Mesenchymal stem cell (in vitro differentiated cells and primary cell): Measurements from ENCODE around the gene CSK.

Experiments used
- DNase-seq: peaks from one replicate; pipeline ENCODE4 v3.0.0-alpha.2; 2013
- H2AFZ ChIP-seq: one replicate; pipeline ENCODE4 v1.6.1; 2013; ENCODE audit warnings: low read depth, mild to moderate bottlenecking, control low read depth, inconsistent platforms, low read length, moderate library complexity
- H2AK5ac ChIP-seq: 2 replicates; pipeline ENCODE4 v1.6.1; 2013; ENCODE audit warnings: low read length, moderate library complexity, mild to moderate bottlenecking, inconsistent platforms; ENCODE audit not compliant: severe bottlenecking
- H2BK120ac ChIP-seq: one replicate; pipeline ENCODE4 v1.6.1; 2013; ENCODE audit warnings: low read depth, mild to moderate bottlenecking, inconsistent platforms, low read length, moderate library complexity
- H2BK12ac ChIP-seq, 2 experiments: one replicate each; pipeline ENCODE4 v1.6.1; 2013; ENCODE audit warnings: inconsistent platforms in 2 of 2, low read length in 2 of 2, mild to moderate bottlenecking in 2 of 2, moderate library complexity in 2 of 2, control low read depth in 1 of 2
- H2BK15ac ChIP-seq: one replicate; pipeline ENCODE4 v1.6.1; 2013; ENCODE audit warnings: mild to moderate bottlenecking, low read depth, inconsistent platforms; ENCODE audit not compliant: poor library complexity, severe bottlenecking
- H2BK5ac ChIP-seq: 2 replicates; pipeline ENCODE4 v1.6.1; 2013; ENCODE audit warnings: low read depth, mild to moderate bottlenecking, low read length, control low read depth, inconsistent platforms; ENCODE audit not compliant: poor library complexity, severe bottlenecking
- H3K14ac ChIP-seq, 2 experiments: one replicate each; pipeline ENCODE4 v1.6.1; 2013; ENCODE audit warnings: inconsistent platforms in 2 of 2, low read length in 2 of 2, control low read depth in 1 of 2, mild to moderate bottlenecking in 1 of 2, moderate library complexity in 1 of 2
- H3K18ac ChIP-seq, 2 experiments: one replicate each; pipeline ENCODE4 v1.6.1; 2013; ENCODE audit warnings: inconsistent platforms in 2 of 2, low read length in 2 of 2, control low read depth in 1 of 2, low read depth in 1 of 2, mild to moderate bottlenecking in 1 of 2
- H3K23ac ChIP-seq, 2 experiments: one replicate each; pipeline ENCODE4 v1.6.1; 2013; ENCODE audit warnings: inconsistent platforms in 2 of 2, low read length in 2 of 2, mild to moderate bottlenecking in 2 of 2, moderate library complexity in 2 of 2, control low read depth in 1 of 2
- H3K27ac ChIP-seq: 2 replicates; pipeline ENCODE4 v1.5.1; 2013; ENCODE audit warnings: mild to moderate bottlenecking, moderate library complexity, low read length, control low read depth, inconsistent platforms; ENCODE audit not compliant: poor library complexity, severe bottlenecking
- H3K27me3 ChIP-seq, 2 experiments: 2 replicates each; pipeline versions ENCODE4 v1.6.1 to v1.7.0; 2013; ENCODE audit warnings: low read length in 2 of 2, mild to moderate bottlenecking in 2 of 2, moderate library complexity in 2 of 2, control low read depth in 1 of 2, inconsistent platforms in 1 of 2; ENCODE audit not compliant: control insufficient read depth in 1 of 2, insufficient read depth in 1 of 2
- H3K36me3 ChIP-seq, 2 experiments: 2 replicates each; pipeline versions ENCODE4 v1.6.1 to v1.7.0; 2013; ENCODE audit warnings: low read length in 2 of 2, control low read depth in 1 of 2, inconsistent platforms in 1 of 2, low read depth in 1 of 2, mild to moderate bottlenecking in 1 of 2; ENCODE audit not compliant: insufficient read depth in 2 of 2, control insufficient read depth in 1 of 2
- H3K4ac ChIP-seq, 2 experiments: one replicate each; pipeline ENCODE4 v1.6.1; 2013; ENCODE audit warnings: inconsistent platforms in 2 of 2, low read length in 2 of 2, mild to moderate bottlenecking in 2 of 2, moderate library complexity in 2 of 2, control low read depth in 1 of 2, low read depth in 1 of 2
- H3K4me1 ChIP-seq: 2 replicates; pipeline ENCODE4 v1.6.1; 2013; ENCODE audit warnings: low read depth, low read length, control low read depth; ENCODE audit not compliant: control insufficient read depth, insufficient read depth
- H3K4me2 ChIP-seq: 2 replicates; pipeline ENCODE4 v1.6.1; 2013; ENCODE audit warnings: low read length, mild to moderate bottlenecking, inconsistent platforms; ENCODE audit not compliant: poor library complexity, severe bottlenecking
- H3K4me3 ChIP-seq, 2 experiments: 2 replicates each; pipeline versions ENCODE4 v1.5.1 to v1.7.0; 2013; ENCODE audit warnings: low read length in 2 of 2, mild to moderate bottlenecking in 2 of 2, control low read depth in 1 of 2, low read depth in 1 of 2; ENCODE audit not compliant: insufficient read depth in 1 of 2
- H3K79me1 ChIP-seq: replicated peaks from 2 replicates; pipeline ENCODE4 v1.6.1; 2013; ENCODE audit warnings: mild to moderate bottlenecking, control low read depth, low read length, inconsistent platforms; ENCODE audit not compliant: poor library complexity, severe bottlenecking
- H3K9ac ChIP-seq: 2 replicates; pipeline ENCODE4 v1.7.0; 2013; ENCODE audit warnings: mild to moderate bottlenecking, low read length, moderate library complexity
- H3K9me3 ChIP-seq: 2 replicates; pipeline ENCODE4 v1.7.0; 2013; ENCODE audit warnings: mild to moderate bottlenecking, low read length; ENCODE audit not compliant: control insufficient read depth
- H4K8ac ChIP-seq: one replicate; pipeline ENCODE4 v1.6.1; 2013; ENCODE audit warnings: inconsistent platforms, mild to moderate bottlenecking, low read length, moderate library complexity
- H4K91ac ChIP-seq: one replicate; pipeline ENCODE4 v1.6.1; 2013; ENCODE audit warnings: mild to moderate bottlenecking, low read length, inconsistent platforms
- WGBS: methylation state at CpG from one replicate; pipeline ENCODE4 v1.1.7; 2013; ENCODE audit warnings: mixed read lengths; 5-methylcytosine and 5-hydroxymethylcytosine counted together

Gene CSK

DNA sequence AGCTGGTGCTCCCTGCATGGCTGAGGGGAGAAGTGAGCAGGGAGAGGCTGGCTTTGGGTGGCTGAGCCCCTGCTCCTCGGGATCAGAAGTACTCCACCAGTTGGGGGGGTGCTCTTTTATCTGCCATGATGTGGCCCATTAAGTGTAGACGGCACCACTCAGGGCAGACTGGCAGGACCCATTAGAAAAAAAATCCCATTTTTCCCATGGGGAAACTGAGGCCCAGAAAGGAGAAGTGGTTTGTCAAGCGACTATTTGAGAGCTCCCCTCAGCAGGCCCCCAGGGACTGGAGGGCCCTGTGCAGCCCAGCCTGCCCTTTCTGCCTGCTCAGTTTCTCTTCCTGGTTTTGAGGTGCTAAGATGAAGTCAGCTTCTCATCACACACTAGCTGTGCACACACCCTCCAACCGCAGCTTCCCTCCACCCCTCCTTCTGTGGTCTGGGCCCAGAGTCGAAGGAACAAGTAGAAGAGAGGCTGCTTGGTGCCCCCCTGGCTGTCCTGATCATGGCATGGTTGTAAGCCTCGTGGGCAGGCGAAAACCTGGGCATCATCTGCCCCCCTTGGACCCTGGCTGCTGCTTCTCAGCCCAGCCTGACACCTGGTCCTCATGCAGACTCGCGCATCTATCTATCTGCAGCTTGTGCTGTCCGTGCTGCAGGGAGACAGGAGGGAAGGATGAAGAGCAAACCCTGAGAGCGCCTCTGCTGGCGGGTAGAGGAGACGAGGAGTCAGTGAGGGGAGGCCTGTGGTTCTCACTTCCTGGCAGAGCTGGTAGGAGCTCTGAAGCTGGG lies 5.6 kb downstream of the CSK start:
- H2BK12ac ChIP-seq = peak overlapping the region; percentile 23
- no peaks in the 10 kb centered on the region for H3K9me3 ChIP-seq
- H3K14ac ChIP-seq = no peak overlapping the region
- peak overlapping the region; percentile 60 for H3K9ac ChIP-seq
- H2BK5ac ChIP-seq = no peak overlapping the region
- H2AK5ac ChIP-seq = peak overlapping the region; percentile 1
- no peak overlapping the region for H2BK15ac ChIP-seq
- peaks cover 0 to 13% of the 10 kb centered on the region in 2 experiments for H3K36me3 ChIP-seq
- no peak overlapping the region for H3K4me3 ChIP-seq
- H3K4me2 ChIP-seq = no peak overlapping the region
- H2AFZ ChIP-seq = no peak overlapping the region
- H3K27me3 ChIP-seq = no peaks in the 10 kb centered on the region
- 50% methylated on average over 13 of the region's 13 CpGs for WGBS
- no peak overlapping the region for H3K23ac ChIP-seq
- H2BK120ac ChIP-seq = no peak overlapping the region
- peaks cover 83% of the 10 kb centered on the region for H3K4me1 ChIP-seq
- H3K27ac ChIP-seq = no peak overlapping the region
- peaks cover 19% of the 10 kb centered on the region for H3K79me1 ChIP-seq
- H4K91ac ChIP-seq = no peak overlapping the region
- peak; percentile 83 for DNase-seq
- H3K18ac ChIP-seq = peak overlapping the region in 1 of 2 experiments; percentile 61
- no peak overlapping the region for H3K4ac ChIP-seq
- no peak overlapping the region for H4K8ac ChIP-seq

- H3K9me3 ChIP-seq = no peaks in the 10 kb centered on the region
- no peak overlapping the region for H3K14ac ChIP-seq
- H2BK12ac ChIP-seq = no peak overlapping the region
- peaks cover 20% of the 10 kb centered on the region for H3K79me1 ChIP-seq
- peaks cover 0 to 14% of the 10 kb centered on the region in 2 experiments for H3K36me3 ChIP-seq
- peak overlapping the region; percentile 27 for H2AK5ac ChIP-seq
- peak overlapping the region in 1 of 2 experiments; percentile 14 for H3K18ac ChIP-seq
- 78% methylated on average over 4 of the region's 7 CpGs for WGBS
- H3K4me3 ChIP-seq = no peak overlapping the region
- no peak overlapping the region for H2AFZ ChIP-seq
- H4K91ac ChIP-seq = no peak overlapping the region
- no peak overlapping the region for H4K8ac ChIP-seq
- no peaks in the 10 kb centered on the region for H3K27me3 ChIP-seq
- peaks cover 83% of the 10 kb centered on the region for H3K4me1 ChIP-seq
- no peak overlapping the region for H3K23ac ChIP-seq
- H3K27ac ChIP-seq = no peak overlapping the region
- no peak overlapping the region for H2BK120ac ChIP-seq
- peak overlapping the region; percentile 60 for H3K9ac ChIP-seq
- no peak overlapping the region for H2BK15ac ChIP-seq
- H3K4ac ChIP-seq = peak overlapping the region; percentile 7 to 26
- DNase-seq = no peak
- no peak overlapping the region for H3K4me2 ChIP-seq
- no peak overlapping the region for H2BK5ac ChIP-seq
Measured at GRCh38 chr15:74788042-74788682, 6.3 kb downstream of the CSK start.

- no peak overlapping the region for H3K4me3 ChIP-seq
- no peak overlapping the region for H2AK5ac ChIP-seq
- peaks cover 0 to 14% of the 10 kb centered on the region in 2 experiments for H3K36me3 ChIP-seq
- no peak overlapping the region for H3K4me2 ChIP-seq
- H3K27me3 ChIP-seq = no peaks in the 10 kb centered on the region
- H2BK12ac ChIP-seq = no peak overlapping the region
- H3K23ac ChIP-seq = no peak overlapping the region
- 82% methylated on average over 9 of the region's 9 CpGs for WGBS
- H4K91ac ChIP-seq = peak overlapping the region; percentile 28
- no peak overlapping the region for H2AFZ ChIP-seq
- H3K14ac ChIP-seq = no peak overlapping the region
- H3K79me1 ChIP-seq = peaks cover 23% of the 10 kb centered on the region
- no peak overlapping the region for H2BK15ac ChIP-seq
- H3K4me1 ChIP-seq = peaks cover 81% of the 10 kb centered on the region
- no peak for DNase-seq
- no peak overlapping the region for H3K4ac ChIP-seq
- no peak overlapping the region for H2BK120ac ChIP-seq
- no peak overlapping the region for H3K27ac ChIP-seq
- no peak overlapping the region for H3K9ac ChIP-seq
- H3K9me3 ChIP-seq = no peaks in the 10 kb centered on the region
- H2BK5ac ChIP-seq = no peak overlapping the region
- no peak overlapping the region for H3K18ac ChIP-seq
- no peak overlapping the region for H4K8ac ChIP-seq
Measured at GRCh38 chr15:74788683-74789151, 6.8 kb downstream of the CSK start.

GRCh38 chr15:74789171-74789631 lies 7.3 kb downstream of the CSK start:
- no peak overlapping the region for H3K4ac ChIP-seq
- H3K36me3 ChIP-seq = peaks cover 0 to 14% of the 10 kb centered on the region in 2 experiments
- H2BK15ac ChIP-seq = peak overlapping the region; percentile 57
- no peak overlapping the region for H3K23ac ChIP-seq
- peaks cover 23% of the 10 kb centered on the region for H3K79me1 ChIP-seq
- H4K8ac ChIP-seq = no peak overlapping the region
- WGBS = 90% methylated on average over 14 of the region's 14 CpGs
- no peaks in the 10 kb centered on the region for H3K27me3 ChIP-seq
- no peak overlapping the region for H3K4me2 ChIP-seq
- no peaks in the 10 kb centered on the region for H3K9me3 ChIP-seq
- H2AK5ac ChIP-seq = peak overlapping the region; percentile 53
- no peak overlapping the region for H3K14ac ChIP-seq
- H4K91ac ChIP-seq = peak overlapping the region; percentile 28
- peak overlapping the region; percentile 81 for H3K27ac ChIP-seq
- no peak overlapping the region for H3K9ac ChIP-seq
- peak overlapping the region in 1 of 2 experiments; percentile 8 for H3K4me3 ChIP-seq
- H3K18ac ChIP-seq = peak overlapping the region in 1 of 2 experiments; percentile 16
- H2AFZ ChIP-seq = no peak overlapping the region
- no peak for DNase-seq
- H3K4me1 ChIP-seq = peaks cover 78% of the 10 kb centered on the region
- no peak overlapping the region for H2BK12ac ChIP-seq
- no peak overlapping the region for H2BK5ac ChIP-seq
- H2BK120ac ChIP-seq = no peak overlapping the region
